HG03378 (cell line): ENCODE measurements around the gene THRSP.
A peak's percentile ranks its signal among the peaks of the same experiment; 100 is the strongest.
"Not testable (repeated sequence)": the region's sequence is repeated elsewhere in the genome, so short reads cannot be mapped to it uniquely, and the experiment has no call there.

Experiments used
- ATAC-seq: cut with Tn5 transposase; IDR thresholded peaks from one replicate; pipeline ENCODE4 v1.9.1; 2021; ENCODE audit warnings: mild to moderate bottlenecking, moderate library complexity; ENCODE audit not compliant: unreplicated experiment

The THRSP gene

DNA sequence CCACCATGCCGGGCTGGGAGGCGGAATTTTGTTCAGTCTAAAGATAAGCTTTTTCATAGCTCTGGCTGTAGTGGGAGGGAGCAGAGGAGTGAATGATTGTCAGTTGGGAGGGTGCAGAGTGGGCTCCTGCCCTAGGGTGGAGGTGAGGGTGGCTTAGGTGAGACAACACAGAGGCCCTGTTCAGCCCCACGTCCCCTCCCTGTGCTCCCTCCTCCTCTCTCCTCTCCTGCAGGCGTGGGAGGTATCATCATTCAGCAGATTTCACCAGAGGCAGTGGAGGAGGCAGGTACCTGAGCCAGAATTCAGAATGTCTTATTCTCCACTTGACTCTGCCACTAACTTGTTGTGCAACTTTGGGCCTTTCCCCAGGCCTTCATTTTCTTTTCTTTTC is 1.7 kb upstream of the THRSP start:
- ATAC-seq = no peak

- ATAC-seq = no peak
Observed at GRCh38 chr11:78062671-78063070, 990 bp upstream of the THRSP start.

- ATAC-seq = no peak
Observed at GRCh38 chr11:78065203-78065602, 1.5 kb downstream of the THRSP start.

- ATAC-seq = no peak
Observed at GRCh38 chr11:78066471-78066870, 2.8 kb downstream of the THRSP start.

GRCh38 chr11:78067704-78068103 is 4.0 kb downstream of the THRSP start:
- no peak for ATAC-seq

DNA sequence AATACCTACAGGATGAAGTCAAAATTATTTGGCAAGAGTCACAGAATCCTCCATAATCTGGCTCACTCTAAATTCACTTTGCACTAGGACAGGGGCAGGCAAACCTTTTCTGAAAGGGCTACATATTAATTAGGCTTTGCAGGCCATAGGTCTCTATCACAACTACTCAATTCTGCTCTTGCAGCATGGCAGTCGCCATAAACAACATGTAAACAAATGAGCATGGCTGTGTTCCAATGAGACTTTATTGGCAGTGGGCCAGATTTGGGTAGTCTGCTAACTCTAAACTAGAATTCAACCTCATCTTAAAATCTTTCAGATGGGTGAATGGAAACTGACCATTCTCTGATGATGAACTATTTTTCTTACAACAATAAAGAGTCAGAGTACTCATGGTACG is 5.8 kb downstream of the THRSP start:
- no peak for ATAC-seq

- ATAC-seq = no peak
Observed at GRCh38 chr11:78070621-78071020, 7.0 kb downstream of the THRSP start.

GRCh38 chr11:78071717-78072116 is 8.1 kb downstream of the THRSP start:
- no peak for ATAC-seq

- no peak for ATAC-seq
Observed at GRCh38 chr11:78072455-78072854, 8.8 kb downstream of the THRSP start.

DNA sequence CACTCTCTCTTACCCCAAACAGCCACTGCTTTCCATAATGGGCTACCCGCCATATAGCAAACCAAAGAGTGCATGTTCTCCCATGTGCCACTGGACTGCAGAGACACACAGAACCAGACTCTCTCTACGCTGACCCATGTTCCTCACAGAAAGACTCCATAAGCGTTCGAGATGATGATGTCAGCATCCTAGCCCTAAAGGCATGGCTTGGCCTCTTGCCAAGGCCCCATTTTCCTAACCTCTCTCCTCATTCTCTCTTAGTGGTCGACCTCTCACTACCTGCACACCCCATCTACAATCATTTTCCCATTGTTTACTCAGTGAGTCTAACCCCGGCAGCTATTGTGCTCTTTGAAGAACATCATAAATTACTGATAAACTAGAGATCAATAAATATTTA is 11.1 kb downstream of the THRSP start:
- no peak for ATAC-seq

DNA sequence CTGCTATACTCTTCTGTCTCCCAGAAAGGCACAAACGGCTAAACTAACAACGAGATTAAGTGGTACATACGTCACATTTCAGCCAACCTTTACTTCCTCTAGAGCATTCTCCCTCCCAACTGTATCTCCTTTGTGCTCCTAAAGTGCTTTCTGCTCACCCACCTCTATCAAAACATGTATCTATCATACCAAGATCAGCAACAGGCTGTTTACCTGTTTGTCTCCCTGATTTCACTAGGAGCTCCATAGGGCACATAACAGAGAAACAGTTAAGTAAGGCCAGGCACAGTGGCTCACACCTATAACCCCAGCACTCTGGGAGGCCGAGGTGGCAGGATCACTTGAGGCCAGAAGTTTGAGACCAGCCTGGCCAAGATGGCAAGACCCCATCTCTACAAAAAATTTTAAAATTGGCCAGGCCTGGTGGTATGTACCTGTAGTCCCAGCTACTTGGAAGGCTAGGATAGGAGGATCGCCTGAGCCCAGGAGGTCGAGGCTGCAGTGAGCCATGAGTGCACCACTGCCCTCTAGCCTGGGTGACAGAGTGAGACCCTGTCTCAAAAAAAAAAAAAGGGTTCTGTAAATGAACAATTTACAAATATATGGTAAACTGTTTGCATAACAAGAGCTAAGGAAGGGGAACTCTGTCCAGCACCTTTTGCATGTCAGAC is 13.2 kb downstream of the THRSP start:
- no peak for ATAC-seq

- not testable (repeated sequence) for ATAC-seq
Observed at GRCh38 chr11:78077592-78077991, 13.9 kb downstream of the THRSP start.

GRCh38 chr11:78078218-78079167 is 14.8 kb downstream of the THRSP start:
- no peak for ATAC-seq

DNA sequence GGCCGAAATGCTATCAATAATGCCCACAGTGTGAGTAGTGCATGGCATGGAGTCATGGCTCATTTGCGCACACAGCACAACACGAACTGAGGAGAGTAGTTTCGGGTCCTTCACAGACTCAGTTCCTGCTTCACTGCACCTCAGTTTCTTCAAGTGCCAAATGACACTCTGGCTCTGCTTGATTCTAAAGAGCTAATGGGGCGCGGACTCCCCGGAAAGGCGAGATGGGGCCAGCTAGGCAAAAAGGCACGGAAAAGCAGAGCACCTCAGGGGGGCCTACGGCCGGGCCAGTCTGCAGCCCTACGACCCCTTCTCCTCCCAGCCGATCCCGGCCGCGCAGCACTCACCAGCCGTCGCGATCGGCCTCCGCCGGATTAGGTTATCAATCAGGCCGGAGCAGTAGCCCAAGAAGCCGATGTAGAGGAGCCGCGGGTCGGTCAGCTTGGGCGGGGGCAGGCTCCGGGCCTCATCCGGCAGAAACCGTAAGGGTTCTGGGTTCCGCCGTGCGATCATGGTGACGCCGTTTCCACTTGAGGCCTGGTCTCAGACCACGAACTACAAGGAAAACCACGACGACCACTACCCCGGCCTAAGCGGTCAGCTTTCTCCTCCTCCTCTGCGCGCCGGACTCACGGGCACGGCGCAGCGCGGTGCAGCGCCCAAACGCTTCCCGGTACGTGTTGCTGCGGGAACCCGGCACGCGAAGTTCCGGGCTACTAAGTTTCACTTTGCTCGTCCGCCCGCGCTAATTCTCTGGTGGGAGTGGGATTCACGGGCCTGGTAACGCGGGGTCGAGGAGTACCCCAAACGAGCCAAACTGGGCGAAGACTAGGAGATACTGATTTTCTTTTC is 15.8 kb downstream of the THRSP start, which contains the start of gene NDUFC2:
TSS of gene NDUFC2 (minus strand) at position 631 of the 852 bp plus-strand sequence. CDS start at position 513, 118 bp downstream.
- peak; percentile 67 for ATAC-seq

GRCh38 chr11:78080084-78080817 is 16.6 kb downstream of the THRSP start:
- no peak for ATAC-seq

DNA sequence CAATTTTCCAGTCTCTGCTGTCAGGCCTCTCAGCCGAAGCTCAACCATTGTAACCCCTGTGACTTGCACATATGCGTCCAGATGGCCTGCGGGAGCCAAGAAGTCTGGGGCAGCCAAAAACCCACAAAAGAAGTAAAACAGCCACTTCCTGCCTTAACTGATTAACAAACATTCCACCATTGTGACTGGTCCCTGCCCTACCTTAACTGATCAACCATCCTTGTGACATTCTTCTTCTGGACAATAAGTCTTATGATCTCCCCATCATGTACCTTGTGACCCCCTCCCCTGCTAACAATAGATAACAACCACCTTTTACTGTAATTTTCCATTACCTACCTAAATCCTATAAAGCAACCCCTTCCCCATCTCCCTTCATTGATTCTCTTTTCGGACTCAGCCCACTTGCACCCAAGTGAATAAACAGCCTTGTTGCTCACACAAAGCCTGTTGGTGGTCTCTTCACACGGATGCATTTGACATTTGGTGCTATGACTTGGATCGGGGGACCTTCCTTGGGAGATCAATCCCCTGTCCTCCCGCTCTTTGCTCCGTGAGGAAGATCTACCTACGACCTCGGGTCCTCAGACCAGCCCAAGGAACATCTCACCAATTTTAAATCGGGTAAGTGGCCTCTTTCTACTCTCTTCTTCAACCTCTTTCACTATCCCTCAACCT is 17.3 kb downstream of the THRSP start:
- no peak for ATAC-seq

DNA sequence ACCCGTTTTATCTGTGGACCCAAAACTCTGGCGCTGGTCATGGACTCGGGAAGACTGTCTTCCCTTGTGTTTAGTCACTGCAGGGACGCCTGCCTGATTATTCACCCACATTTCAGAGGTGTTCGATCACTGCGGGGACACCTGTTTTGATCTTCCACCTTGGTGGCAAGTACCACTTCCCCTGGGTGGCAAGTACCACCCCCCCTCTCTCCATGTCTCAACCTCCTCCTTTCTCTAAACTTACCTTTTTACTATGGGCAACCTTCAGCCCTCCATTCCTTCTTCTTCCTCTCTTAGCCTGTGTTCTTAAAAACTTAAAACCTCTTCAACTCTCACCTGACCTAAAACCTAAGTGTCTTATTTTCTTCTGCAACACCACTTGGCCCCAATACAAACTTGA is 17.9 kb downstream of the THRSP start:
- ATAC-seq = no peak

DNA sequence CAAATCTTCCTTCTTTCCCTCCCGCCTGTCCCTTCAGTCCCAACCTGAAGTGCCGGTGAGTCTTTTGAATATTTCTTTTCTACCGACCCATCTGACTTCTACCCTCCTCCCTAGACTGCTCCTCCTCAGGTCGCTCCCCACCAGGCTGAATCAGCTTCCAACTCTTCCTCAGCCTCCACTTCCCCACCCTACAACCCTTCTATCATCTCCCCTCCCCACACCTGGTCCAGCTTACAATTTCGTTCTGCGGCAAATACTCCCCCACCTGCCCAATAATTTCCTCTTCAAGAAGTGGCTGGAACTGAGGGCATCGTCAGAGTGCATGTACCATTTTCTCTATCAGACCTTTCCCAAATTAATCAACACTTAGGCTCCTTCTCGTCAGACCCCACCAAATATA is 18.5 kb downstream of the THRSP start:
- no peak for ATAC-seq

DNA sequence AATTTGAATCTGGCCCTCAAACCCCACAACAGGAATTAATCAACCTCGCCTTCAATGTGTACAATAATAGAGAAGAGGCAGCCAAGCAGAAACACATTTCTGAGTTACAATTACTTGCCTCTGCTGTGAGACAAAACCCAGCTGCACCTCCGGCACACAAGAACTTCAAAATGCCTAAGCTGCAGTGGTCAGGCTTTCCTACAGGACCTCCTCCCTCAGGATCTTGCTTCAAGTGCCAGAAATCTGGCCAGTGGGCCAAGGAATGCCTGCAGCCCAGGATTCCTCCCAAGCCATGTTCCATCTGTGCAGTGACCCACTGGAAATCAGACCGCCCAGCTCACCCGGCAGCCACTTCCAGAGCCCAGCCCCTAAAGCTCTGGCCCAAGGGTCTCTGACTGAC is 19.4 kb downstream of the THRSP start:
- no peak for ATAC-seq

DNA sequence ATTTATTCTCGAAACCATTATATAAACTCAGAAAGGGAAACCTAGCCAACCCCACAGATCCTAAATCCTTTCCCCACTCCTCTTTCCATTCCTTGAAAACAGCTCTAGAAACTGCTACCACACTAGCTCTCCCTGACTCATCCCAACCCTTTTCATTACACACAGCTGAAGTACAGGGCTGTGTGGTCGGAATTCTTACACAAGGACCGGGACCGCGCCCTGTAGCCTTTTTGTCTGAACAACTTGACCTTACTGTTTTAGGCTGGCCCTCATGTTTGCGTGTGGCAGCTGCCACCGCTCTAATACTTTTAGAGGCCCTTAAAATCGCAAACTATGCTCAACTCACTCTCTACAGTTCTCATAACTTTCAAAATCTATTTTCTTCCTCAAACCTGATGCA is 20.8 kb downstream of the THRSP start:
- ATAC-seq = not testable (repeated sequence)
